Endothelial cell of umbilical vein (primary cell): ENCODE data around the gene ITPR1. TPM values are rescaled to one million over a fixed set of nuclear protein-coding genes. Genes with fewer than 3 reads are reported as not detected.

ENCODE experiments used
- BruUV-seq: library from RNA; stranded (reverse); fragments of 400-500 nt; replicated peaks from 2 replicates; lab custom pipeline; 2021; lab: Mats Ljungman, UMichigan
- CTCF ChIA-PET: fragments of 300-600, 350-600 bp; sonication (Branson Sonifier 250); formaldehyde crosslinking; loops from one replicate; lab custom pipeline; 2021; ENCODE audit warnings: antibody characterized with exemption, inconsistent platforms; lab: Charles Lee
- POLR2A ChIA-PET: fragments of 300-600, 350-600 bp; sonication (Branson Sonifier 250); formaldehyde crosslinking; loops from one replicate; lab custom pipeline; 2021; ENCODE audit warnings: antibody characterized with exemption, inconsistent platforms; lab: Charles Lee
- DNase-seq: peaks from one replicate; pipeline ENCODE4 v3.0.0-alpha.2; 2011; ENCODE audit warnings: low read depth, low spot score
- FAIRE-seq: peaks from 2 replicates; lab custom pipeline; 2011; peaks lifted over from hg19 to GRCh38; lab: Jason Lieb, UNC
- H2AFZ ChIP-seq: 2 replicates; pipeline ENCODE4 v1.6.0; 2012; ENCODE audit warnings: low read depth, low read length, control low read depth, inconsistent platforms
- H3K27ac ChIP-seq: 2 replicates; pipeline ENCODE4 v1.5.1; 2011; ENCODE audit warnings: low read depth, mild to moderate bottlenecking, control low read depth, low read length, moderate library complexity; ENCODE audit not compliant: insufficient read depth
- H3K27me3 ChIP-seq, 2 experiments: 2 replicates each; pipeline versions ENCODE4 v1.6.0 to v1.6.1; 2011; ENCODE audit warnings: low read length in 2 of 2, mixed read lengths in 1 of 2; ENCODE audit not compliant: control insufficient read depth in 2 of 2, insufficient read depth in 2 of 2
- H3K36me3 ChIP-seq, 2 experiments: 2 replicates in 1 of 2; 3 replicates in 1 of 2; pipeline ENCODE4 v1.5.1; 2011; ENCODE audit warnings: low read length in 2 of 2, mild to moderate bottlenecking in 1 of 2, moderate library complexity in 1 of 2; ENCODE audit not compliant: control insufficient read depth in 2 of 2, insufficient read depth in 2 of 2; ENCODE audit errors: extremely low read depth in 1 of 2
- H3K4me1 ChIP-seq: 3 replicates; pipeline ENCODE4 v1.5.1; 2011; ENCODE audit warnings: mild to moderate bottlenecking, low read length; ENCODE audit not compliant: control insufficient read depth, insufficient read depth; ENCODE audit errors: extremely low read depth
- H3K4me2 ChIP-seq: 2 replicates; pipeline ENCODE4 v1.6.1; 2011; ENCODE audit warnings: low read length, control low read depth, mixed read lengths; ENCODE audit not compliant: insufficient read depth
- H3K4me3 ChIP-seq, 3 experiments: fragments of 200-600 bp in 1 of 3; sonication (generic), shearing (Covaris generic) in 1 of 3; replicated peaks in 1 of 3; 2 replicates each; pipeline ENCODE4 v1.5.1; 2011 to 2016; ENCODE audit warnings: control low read depth in 3 of 3, low read length in 3 of 3, mild to moderate bottlenecking in 2 of 3, inconsistent platforms in 1 of 3, low read depth in 1 of 3, moderate library complexity in 1 of 3; ENCODE audit not compliant: insufficient read depth in 1 of 3
- H3K79me2 ChIP-seq: 2 replicates; pipeline ENCODE4 v1.6.0; 2012; ENCODE audit warnings: low read length, inconsistent platforms; ENCODE audit not compliant: control insufficient read depth, insufficient read depth
- H3K9ac ChIP-seq: replicated peaks from 2 replicates; pipeline ENCODE3; 2011; ENCODE audit warnings: low read length, control low read depth; ENCODE audit not compliant: insufficient read depth; ENCODE audit errors: extremely low read depth
- H3K9me1 ChIP-seq: replicated peaks from 3 replicates; pipeline ENCODE4 v1.6.0; 2011; ENCODE audit warnings: mild to moderate bottlenecking, low read length; ENCODE audit not compliant: control insufficient read depth, insufficient read depth; ENCODE audit errors: extremely low read depth
- H3K9me3 ChIP-seq: replicated peaks from 2 replicates; pipeline ENCODE4 v1.5.1; 2012; ENCODE audit warnings: low read length, inconsistent platforms; ENCODE audit not compliant: control insufficient read depth, insufficient read depth
- H4K20me1 ChIP-seq: replicated peaks from 2 replicates; pipeline ENCODE3; 2011; ENCODE audit warnings: mild to moderate bottlenecking, low read length; ENCODE audit not compliant: control insufficient read depth, insufficient read depth; ENCODE audit errors: extremely low read depth
- EZH2 ChIP-seq: IDR thresholded peaks from 2 replicates; pipeline ENCODE4 v1.6.1; 2012; ENCODE audit warnings: borderline replicate concordance, low read depth, mild to moderate bottlenecking, moderate library complexity, low read length, inconsistent platforms; ENCODE audit not compliant: severe bottlenecking
- FOS ChIP-seq: IDR thresholded peaks from 2 replicates; pipeline ENCODE4 v1.6.1; 2011; ENCODE audit warnings: mild to moderate bottlenecking, low read length, moderate library complexity, borderline replicate concordance; ENCODE audit not compliant: insufficient read depth
- GATA2 ChIP-seq: IDR thresholded peaks from 2 replicates; pipeline ENCODE4 v1.7.0; 2011; ENCODE audit warnings: low read depth, mild to moderate bottlenecking, moderate library complexity, mixed read lengths, low read length; ENCODE audit not compliant: insufficient read length, insufficient read depth
- JUN ChIP-seq: IDR thresholded peaks from 2 replicates; pipeline ENCODE4 v1.6.1; 2011; ENCODE audit warnings: borderline replicate concordance, low read depth; ENCODE audit not compliant: insufficient read length, insufficient read depth
- MYC ChIP-seq: IDR thresholded peaks from one replicate; pipeline ENCODE4 v1.6.1; 2011; ENCODE audit warnings: mild to moderate bottlenecking, low read depth, low read length
- POLR2A ChIP-seq: IDR thresholded peaks from 2 replicates; pipeline ENCODE4 v1.6.1; 2012; ENCODE audit warnings: low read depth, mild to moderate bottlenecking, control low read depth, low read length
- POLR2AphosphoS5 ChIP-seq: IDR thresholded peaks from 2 replicates; pipeline ENCODE4 v1.6.1; 2012; ENCODE audit warnings: low read depth, mild to moderate bottlenecking, control low read depth, low read length, moderate library complexity; ENCODE audit not compliant: insufficient read depth
- dilution Hi-C: fragments of 300-500 bp; cut with MboI; formaldehyde crosslinking; loops from one replicate; pipeline ENCODE4 v1.15.0; 2019; ENCODE audit warnings: low sequenced_read_pairs; ENCODE audit not compliant: extremely low pct_ligation_motif_present
- intact Hi-C: fragments of 100-400 bp; cut with micrococcal nuclease; formaldehyde crosslinking; loops from one replicate; pipeline ENCODE4 v1.10.0; 2022
- polyA plus RNA-seq, 4 experiments: library from polyadenylated mRNA; depleted of rRNA in 3 of 4; stranded (reverse) in 3 of 4; unstranded in 1 of 4; fragments of >200 nt; gene quantifications; 2 replicates each; pipeline versions ENCODE4 v1.2.1 to v1.2.3, GENCODE V29; 2011 to 2012; ENCODE audit warnings: missing spikeins in 1 of 4
- total RNA-seq: library from RNA; stranded (reverse); gene quantifications from 2 replicates; pipeline ENCODE4 v1.2.3, GENCODE V29; 2021
- TF ChIP-seq, protein P1 (sequence below), 2 donors: IDR thresholded peaks; 1 replicate in 1 of 2; 2 replicates in 1 of 2; pipeline ENCODE4 v1.5.1; 2011; ENCODE audit warnings: low read length in 2 of 2, mild to moderate bottlenecking in 2 of 2, moderate library complexity in 2 of 2, control low read depth in 1 of 2, inconsistent platforms in 1 of 2, low read depth in 1 of 2; ENCODE audit not compliant: insufficient read depth in 1 of 2; ENCODE audit errors: extremely low read depth in 1 of 2
- TF ChIP-seq, protein P2 (sequence below): IDR thresholded peaks from 2 replicates; pipeline ENCODE4 v1.6.1; 2011; ENCODE audit not compliant: insufficient read depth, insufficient read length

Gene ITPR1
- total and polyA plus RNA-seq, 2 donors (not counting 3 experiments of a cell fraction or from before 2014, with no cell fraction given) = 5.1 to 16.1 TPM

DNA sequence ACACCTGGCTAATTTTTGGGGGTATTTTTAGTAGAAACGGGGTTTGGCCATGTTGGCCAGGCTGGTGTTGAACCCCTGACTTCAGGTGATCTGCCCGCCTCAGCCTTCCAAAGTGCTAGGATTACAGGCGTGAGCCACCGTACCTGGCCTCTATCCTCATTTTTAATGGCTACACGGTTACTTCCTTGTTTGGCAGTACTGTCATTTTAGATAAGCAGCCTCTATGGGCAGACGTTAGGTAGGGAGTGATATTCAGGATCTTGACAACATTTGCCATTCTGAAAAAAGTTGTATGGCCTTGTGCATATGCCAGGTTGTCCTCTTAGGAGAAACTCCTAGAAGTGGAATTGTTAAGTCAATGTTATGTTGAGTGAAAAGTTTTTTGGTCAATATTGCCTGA, 141.7 kb downstream of the ITPR1 start:
- Histone ChIP-seq H2AFZ (no peak overlapping the region), H3K4me2 (no peak overlapping the region), H3K9ac (no peak overlapping the region), H3K9me1 (no peaks in the 10 kb centered on the region), H3K4me1 (no peaks in the 10 kb centered on the region), H3K27ac (no peak overlapping the region), H3K9me3 (no peaks in the 10 kb centered on the region), H3K36me3 (no peaks in the 10 kb centered on the region), H4K20me1 (no peaks in the 10 kb centered on the region), H3K4me3 (no peak overlapping the region), H3K27me3 (no peaks in the 10 kb centered on the region), H3K79me2 (no peaks in the 10 kb centered on the region)
- BruUV-seq = no TSS peak
- dilution Hi-C loops (no loop called here), intact Hi-C loops (loop anchor here (5.0 kb wide), 2 partner anchors 168 to 1598 kb away; partner anchors contain the start of gene SUMF1)
- ChIA-PET POLR2A (no interaction called here), CTCF (interaction anchor here (2.4 to 11.0 kb wide), 2 partner anchors 283 to 320 kb away, joined by 12 to 348 read pairs; no protein-coding TSS in a partner anchor)
- DNase-seq (no peak), FAIRE-seq (no peak)
- TF ChIP-seq POLR2AphosphoS5 (no peak), FOS (no peak), EZH2 (no peak), GATA2 (no peak), POLR2A (no peak), MYC (no peak), JUN (no peak)
- TF ChIP-seq, protein P1, sequence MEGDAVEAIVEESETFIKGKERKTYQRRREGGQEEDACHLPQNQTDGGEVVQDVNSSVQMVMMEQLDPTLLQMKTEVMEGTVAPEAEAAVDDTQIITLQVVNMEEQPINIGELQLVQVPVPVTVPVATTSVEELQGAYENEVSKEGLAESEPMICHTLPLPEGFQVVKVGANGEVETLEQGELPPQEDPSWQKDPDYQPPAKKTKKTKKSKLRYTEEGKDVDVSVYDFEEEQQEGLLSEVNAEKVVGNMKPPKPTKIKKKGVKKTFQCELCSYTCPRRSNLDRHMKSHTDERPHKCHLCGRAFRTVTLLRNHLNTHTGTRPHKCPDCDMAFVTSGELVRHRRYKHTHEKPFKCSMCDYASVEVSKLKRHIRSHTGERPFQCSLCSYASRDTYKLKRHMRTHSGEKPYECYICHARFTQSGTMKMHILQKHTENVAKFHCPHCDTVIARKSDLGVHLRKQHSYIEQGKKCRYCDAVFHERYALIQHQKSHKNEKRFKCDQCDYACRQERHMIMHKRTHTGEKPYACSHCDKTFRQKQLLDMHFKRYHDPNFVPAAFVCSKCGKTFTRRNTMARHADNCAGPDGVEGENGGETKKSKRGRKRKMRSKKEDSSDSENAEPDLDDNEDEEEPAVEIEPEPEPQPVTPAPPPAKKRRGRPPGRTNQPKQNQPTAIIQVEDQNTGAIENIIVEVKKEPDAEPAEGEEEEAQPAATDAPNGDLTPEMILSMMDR (IDR thresholded peaks at IDR 0.05; ENCODE audit: extremely low read depth in 1 of 2, insufficient read depth in 1 of 2, low read depth in 1 of 2, low read length in 2 of 2) = no peak
- TF ChIP-seq, protein P2, sequence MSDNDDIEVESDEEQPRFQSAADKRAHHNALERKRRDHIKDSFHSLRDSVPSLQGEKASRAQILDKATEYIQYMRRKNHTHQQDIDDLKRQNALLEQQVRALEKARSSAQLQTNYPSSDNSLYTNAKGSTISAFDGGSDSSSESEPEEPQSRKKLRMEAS = no peak
